ENCODE results near the gene SLC27A2.

Gene SLC27A2

GRCh38 chr15:50244959-50245624, 63.1 kb downstream of the SLC27A2 start:
- no peak for DNase-seq

GRCh38 chr15:50246631-50247030, 64.6 kb downstream of the SLC27A2 start:
- no peak for DNase-seq

GRCh38 chr15:50247819-50248655, 66.0 kb downstream of the SLC27A2 start:
- peak; percentile 43 to 49 for DNase-seq

DNA sequence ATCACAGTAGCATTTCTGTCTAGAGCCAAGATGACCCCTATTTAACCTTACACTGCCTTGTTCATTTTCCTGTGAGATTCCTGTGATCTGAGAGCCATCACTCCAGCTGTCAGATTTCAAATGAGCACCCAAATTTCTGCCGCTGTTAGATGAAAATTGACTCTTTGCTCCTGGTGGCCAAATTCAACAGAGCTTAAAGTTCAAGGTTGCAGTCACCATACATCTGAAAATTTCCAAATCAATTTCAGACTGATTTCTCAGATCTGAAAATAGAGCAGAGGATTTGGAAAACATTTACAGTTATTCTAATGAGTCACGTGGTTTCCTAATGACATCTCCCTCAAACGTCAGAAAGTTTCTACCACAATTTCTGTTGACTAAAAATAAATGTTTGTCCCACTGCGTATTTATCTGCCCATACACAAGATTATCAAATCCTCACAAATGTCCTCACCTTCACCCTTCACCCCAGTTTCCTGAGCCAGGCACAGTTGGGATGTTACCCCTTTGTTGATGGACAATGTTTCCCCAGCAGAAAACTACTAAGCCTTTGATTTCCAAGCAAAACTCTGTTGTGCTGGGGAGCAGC, 67.1 kb downstream of the SLC27A2 start:
- DNase-seq, result no peak

GRCh38 chr15:50249704-50250103, 67.7 kb downstream of the SLC27A2 start:
- no peak for DNase-seq

GRCh38 chr15:50250760-50251394, 68.9 kb downstream of the SLC27A2 start:
- no peak for DNase-seq

- DNase-seq, result no peak
Measured at GRCh38 chr15:50251638-50252182, 69.7 kb downstream of the SLC27A2 start.

GRCh38 chr15:50252556-50252955, 70.6 kb downstream of the SLC27A2 start:
- DNase-seq, result no peak

DNA sequence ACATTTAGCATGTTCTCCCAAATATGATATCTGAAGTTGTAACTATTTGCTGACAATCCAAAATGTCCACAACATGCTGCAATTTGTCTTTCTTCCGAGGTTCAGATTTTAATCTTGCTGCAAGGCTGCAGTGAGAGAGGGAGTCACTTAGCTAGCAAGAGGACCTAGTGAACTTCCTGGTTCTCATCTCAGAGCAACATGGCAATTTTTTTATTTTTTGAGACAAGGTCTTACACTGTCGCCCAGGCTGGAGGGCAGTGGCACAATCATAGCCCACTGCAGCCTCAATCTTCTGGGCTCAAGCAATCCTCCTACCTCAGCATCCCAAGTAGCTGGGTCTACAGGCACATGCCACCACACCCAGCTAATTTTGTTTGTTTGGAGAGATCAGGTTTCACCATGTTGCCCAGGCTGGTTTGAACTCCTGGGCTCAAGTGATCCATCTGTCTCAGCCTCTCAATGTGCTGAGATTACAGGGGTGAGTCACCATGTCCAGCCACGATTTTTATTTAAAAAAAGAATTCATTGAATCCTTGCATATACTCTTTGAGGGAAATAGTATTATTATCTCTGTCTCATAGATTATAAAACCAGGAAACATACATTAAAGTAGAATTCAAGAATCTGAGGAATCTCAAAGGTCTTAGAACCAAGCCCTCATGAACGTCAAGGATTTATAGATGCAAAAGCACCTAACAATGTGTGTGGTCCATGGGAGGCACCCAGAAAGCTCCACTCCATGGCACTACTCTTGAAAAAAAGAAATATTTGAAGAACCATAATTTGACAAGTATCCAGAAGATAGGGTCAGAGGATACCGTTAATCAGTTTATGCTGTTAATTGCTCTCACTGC, 74.4 kb downstream of the SLC27A2 start:
- DNase-seq, result no peak

DNA sequence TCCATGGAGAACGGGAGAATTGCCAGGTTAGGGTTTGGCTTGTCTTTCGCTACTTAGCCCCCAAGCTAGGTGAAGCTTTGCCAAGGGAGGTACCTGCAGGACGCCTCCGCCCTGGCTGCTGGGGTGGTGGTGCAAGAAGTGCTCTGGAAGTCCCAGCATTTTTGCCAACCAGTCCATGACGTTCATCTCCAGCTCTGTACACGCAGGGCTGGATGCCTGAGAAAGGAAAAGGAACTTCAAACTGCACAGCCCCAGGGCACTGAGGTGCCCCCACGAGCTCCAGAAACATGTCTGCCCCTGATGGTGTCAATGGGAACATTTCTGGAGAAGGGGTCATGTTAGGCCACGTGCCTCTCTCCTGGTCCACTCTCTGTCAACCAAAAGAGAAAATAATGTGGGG, 75.3 kb downstream of the SLC27A2 start:
- DNase-seq, result no peak

DNA sequence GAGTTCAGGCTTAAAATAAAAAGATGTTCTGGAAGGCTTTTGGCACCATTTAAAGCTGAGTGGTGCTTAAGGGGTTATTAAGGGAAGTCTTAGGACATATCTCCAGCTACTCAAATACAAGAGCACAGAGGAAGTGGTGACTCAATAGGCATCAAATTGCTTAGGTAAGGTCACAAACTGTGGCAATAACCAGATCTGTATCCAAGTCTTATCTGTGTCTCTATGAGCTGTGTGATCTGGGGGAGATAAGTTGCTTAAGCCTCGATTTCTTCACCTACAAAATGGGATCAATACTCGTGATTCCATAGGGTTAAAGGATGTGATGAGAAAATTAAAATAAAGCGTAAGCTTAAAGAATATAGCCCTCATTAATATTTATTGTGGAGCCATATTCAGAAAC, 75.9 kb downstream of the SLC27A2 start:
- no peak for DNase-seq

DNA sequence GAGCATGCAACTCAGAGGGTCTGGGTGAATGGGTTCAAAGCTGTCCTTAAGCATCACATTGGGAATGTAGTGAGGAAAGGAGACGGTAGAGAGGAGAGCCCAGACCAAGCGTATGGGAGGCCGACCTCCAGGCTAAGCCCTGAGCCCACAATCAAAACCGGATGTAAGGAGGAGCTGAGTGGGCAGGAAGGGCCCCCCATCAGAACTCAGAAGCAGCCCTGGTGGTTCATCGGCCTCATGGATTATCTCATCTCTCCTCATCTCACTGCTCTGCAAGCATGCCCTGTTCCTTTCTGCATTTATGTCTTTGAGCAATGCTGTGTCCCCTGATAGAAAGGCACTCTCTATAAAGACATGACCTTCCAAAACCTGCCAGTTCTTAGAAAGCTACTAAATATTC, 77.3 kb downstream of the SLC27A2 start:
- no peak for DNase-seq

GRCh38 chr15:50260969-50261496, 79.0 kb downstream of the SLC27A2 start:
- no peak for DNase-seq

GRCh38 chr15:50261981-50262380, 80.0 kb downstream of the SLC27A2 start:
- DNase-seq, result peak in 1 of 2 experiments; percentile 8

- peak; percentile 27 to 42 for DNase-seq
Measured at GRCh38 chr15:50262533-50262932, 80.5 kb downstream of the SLC27A2 start.

GRCh38 chr15:50265620-50266019, 83.6 kb downstream of the SLC27A2 start, which contains the start of gene HDC:
TSS of gene HDC (minus strand) at chr15:50265726. CDS start at chr15:50265623, 103 bp downstream.
- DNase-seq, result no peak

DNA sequence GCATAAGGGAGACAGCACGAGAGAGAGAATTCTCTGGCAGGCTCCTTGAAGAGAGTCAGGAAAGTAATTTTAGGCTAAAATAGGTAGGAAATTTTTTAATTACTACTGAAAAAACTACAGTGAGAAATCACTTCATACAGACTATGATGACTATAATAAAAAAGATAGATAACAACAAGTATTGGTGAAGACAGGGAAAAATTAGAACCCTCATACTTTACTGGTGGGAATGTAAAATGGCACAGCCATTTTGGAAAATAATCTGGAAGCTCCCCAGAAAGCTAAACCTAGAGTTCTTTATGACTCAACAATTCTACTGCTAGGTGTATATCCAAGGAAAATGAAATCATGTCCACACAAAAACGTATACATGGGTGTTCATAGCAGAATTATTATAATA, 85.6 kb downstream of the SLC27A2 start:
- DNase-seq, result no peak

DNA sequence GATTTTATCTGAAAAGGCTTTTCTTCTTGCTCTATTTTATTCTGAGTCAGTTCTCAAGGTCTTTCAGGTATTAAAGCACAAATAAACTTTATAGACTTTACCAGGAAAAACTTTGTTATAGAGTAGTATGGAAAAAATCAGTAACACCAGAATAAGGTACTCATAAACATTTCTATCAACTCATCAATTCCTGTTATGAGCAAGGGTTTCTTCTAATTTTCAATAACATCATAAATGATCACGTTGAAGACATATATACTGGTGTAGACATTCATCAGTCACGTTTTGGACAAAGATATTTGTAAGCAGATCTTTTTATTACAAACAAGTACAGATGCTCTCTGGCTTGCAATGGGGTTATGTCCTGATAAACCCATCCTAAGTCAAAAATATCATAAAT, 93.1 kb downstream of the SLC27A2 start:
- no peak for DNase-seq

- DNase-seq, result no peak
Measured at GRCh38 chr15:50275908-50276307, 93.9 kb downstream of the SLC27A2 start.

- DNase-seq, result no peak
Measured at GRCh38 chr15:50277370-50277769, 95.4 kb downstream of the SLC27A2 start.

DNA sequence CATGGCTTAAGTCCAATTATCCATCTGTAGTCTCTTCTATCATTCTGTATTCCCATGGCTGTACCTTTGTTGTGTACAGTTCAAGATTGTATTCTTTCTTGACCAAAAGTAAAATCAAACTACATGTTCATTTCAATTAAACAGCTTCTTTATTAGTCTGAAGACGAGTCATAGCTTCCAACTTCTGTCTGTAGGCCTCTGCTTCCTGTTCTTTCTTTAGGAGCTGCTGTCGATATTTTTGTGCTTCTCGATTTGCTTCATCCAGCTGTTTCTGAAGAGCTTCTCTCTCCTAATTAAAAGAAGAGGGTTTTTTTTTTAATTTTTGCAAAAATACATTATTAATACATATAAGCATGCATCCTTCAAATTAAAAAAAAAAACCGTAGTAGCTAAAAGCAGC, 96.5 kb downstream of the SLC27A2 start:
- no peak for DNase-seq

- no peak for DNase-seq
Measured at GRCh38 chr15:50280271-50280670, 98.3 kb downstream of the SLC27A2 start.
